ENCODE data around the gene SLC1A1. TPM values are rescaled to one million over a fixed set of nuclear protein-coding genes. Genes with fewer than 3 reads are reported as not detected.

The SLC1A1 gene
- total RNA-seq, 1 experiment from 2014 or later: 8.5 TPM

- TF ChIP-seq CDX4 (CRISPR knock-in tag; IDR thresholded peaks at IDR 0.05; ENCODE audit: borderline replicate concordance): no peak
- TF ChIP-seq ZNF121 (CRISPR knock-in tag; IDR thresholded peaks at IDR 0.05): no peak
- no peak for TF ChIP-seq RORB (CRISPR knock-in tag; IDR thresholded peaks at IDR 0.05)
- TF ChIP-seq TEAD4 (CRISPR knock-in tag; IDR thresholded peaks at IDR 0.05): no peak
Observed at GRCh38 chr9:4509590-4509984, 19.3 kb downstream of the SLC1A1 start (continued).

- ATAC-seq (no peak), DNase-seq (ENCODE audit: low spot score) (no peak)
- no peaks in the 10 kb centered on the region for H3K9me3 Mint-ChIP-seq
- no peaks in the 10 kb centered on the region for H3K36me3 Mint-ChIP-seq
- TF ChIP-seq NFATC4 (CRISPR knock-in tag; IDR thresholded peaks at IDR 0.05): no peak
- TF ChIP-seq NR3C1 (CRISPR knock-in tag; conservative IDR thresholded peaks at IDR 0.05; ENCODE audit: low read depth): no peak
- no peak for TF ChIP-seq PREB (CRISPR knock-in tag; IDR thresholded peaks at IDR 0.05; ENCODE audit: borderline replicate concordance)
- TF ChIP-seq CTCF (IDR thresholded peaks at IDR 0.05): no peak
- no peak for TF ChIP-seq ATF3 (CRISPR knock-in tag; conservative IDR thresholded peaks at IDR 0.05)
- no peak for TF ChIP-seq IRF2 (CRISPR knock-in tag; IDR thresholded peaks at IDR 0.05; ENCODE audit: borderline replicate concordance, low read depth)
- TF ChIP-seq USF1 (CRISPR knock-in tag; IDR thresholded peaks at IDR 0.05): no peak
- no peak for TF ChIP-seq ZNF219 (CRISPR knock-in tag; IDR thresholded peaks at IDR 0.05; ENCODE audit: borderline replicate concordance)
- no peak for TF ChIP-seq ZMAT4 (CRISPR knock-in tag; IDR thresholded peaks at IDR 0.05)
- no peak for TF ChIP-seq HMGA2 (CRISPR knock-in tag; IDR thresholded peaks at IDR 0.05)
- TF ChIP-seq ATF6 (CRISPR knock-in tag; IDR thresholded peaks at IDR 0.05): no peak
- no peak for TF ChIP-seq MLX (CRISPR knock-in tag; IDR thresholded peaks at IDR 0.05)
- no peak for TF ChIP-seq ZNF138 (CRISPR knock-in tag; conservative IDR thresholded peaks at IDR 0.05)
- no peak for TF ChIP-seq ZNF671 (CRISPR knock-in tag; IDR thresholded peaks at IDR 0.05)
- no peak for TF ChIP-seq ZNF512 (CRISPR knock-in tag; IDR thresholded peaks at IDR 0.05; ENCODE audit: borderline replicate concordance)
- TF ChIP-seq TCF7 (CRISPR knock-in tag; IDR thresholded peaks at IDR 0.05; ENCODE audit: low read depth): no peak
- H3K4me3 Mint-ChIP-seq: no peak overlapping the region
- ChIA-PET POLR2A (no interaction called here), CTCF (no interaction called here)
- peaks cover 18% of the 10 kb centered on the region for H3K27me3 Mint-ChIP-seq (ENCODE audit: low read depth)
- peaks cover 38% of the 10 kb centered on the region for H3K4me1 Mint-ChIP-seq
- no peak overlapping the region for H3K27ac Mint-ChIP-seq
Observed at GRCh38 chr9:4510546-4511322, 20.5 kb downstream of the SLC1A1 start.
